ENCODE data around the gene HUS1.

The HUS1 gene

GRCh38 chr7:47970761-47971160 is 8.7 kb downstream of the HUS1 start:
- no peaks in the 10 kb centered on the region for H3K9me3 ChIP-seq (ENCODE audit: control insufficient read depth, low read length)
- no peak overlapping the region for H3K4me3 ChIP-seq (ENCODE audit: low read length)
- H3K9ac ChIP-seq (ENCODE audit: low read length), result no peak overlapping the region
- H3K27me3 ChIP-seq (ENCODE audit: control insufficient read depth, insufficient read depth, low read length), result no peaks in the 10 kb centered on the region
- H3K4me1 ChIP-seq (ENCODE audit: control insufficient read depth, insufficient read depth, low read length), result no peaks in the 10 kb centered on the region
- H3K36me3 ChIP-seq (ENCODE audit: control insufficient read depth, insufficient read depth, low read length), result peaks cover 25% of the 10 kb centered on the region

DNA sequence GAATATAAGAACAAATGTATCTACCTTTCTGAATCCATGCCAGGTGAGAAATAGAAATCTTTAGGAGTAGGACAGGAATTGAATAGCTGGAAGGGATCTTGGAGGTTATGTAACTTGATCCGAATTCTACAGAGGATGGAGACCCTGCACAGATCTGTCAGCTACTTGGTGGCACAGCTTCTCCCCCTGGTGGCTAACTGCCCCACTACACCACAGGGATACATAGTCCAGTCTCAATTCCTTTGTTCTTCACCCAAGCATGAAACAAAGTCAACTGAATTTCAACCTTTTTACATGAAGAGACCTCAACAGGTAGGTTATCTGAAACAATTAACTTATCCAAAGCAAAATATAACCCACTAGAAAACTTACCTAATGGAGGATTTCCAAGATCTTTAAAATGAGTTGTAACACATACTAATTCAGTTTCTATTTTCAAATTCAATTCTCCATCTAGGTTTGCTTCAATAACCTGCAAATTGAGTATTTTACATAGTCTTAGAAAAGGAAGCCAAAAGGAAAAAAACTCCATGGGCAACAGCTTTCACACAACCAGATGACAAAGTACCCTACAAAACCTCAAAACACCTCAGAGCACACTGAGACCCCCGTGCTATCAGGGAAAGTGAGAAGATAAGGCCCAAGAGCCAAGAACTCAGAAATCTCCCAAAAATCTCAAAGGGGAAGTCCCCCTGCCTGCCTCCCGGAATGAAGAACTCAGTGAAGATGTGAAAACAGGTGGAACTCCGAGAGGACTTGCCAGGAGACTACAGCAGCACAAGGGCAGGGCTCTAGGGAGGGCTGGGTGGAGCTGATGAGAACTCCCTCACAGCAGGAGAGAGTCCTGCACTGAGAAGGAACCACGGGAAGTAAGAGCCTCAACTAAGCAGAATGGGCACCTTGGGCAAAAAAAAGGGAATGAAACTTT is 10.3 kb downstream of the HUS1 start:
- H3K4me1 ChIP-seq (ENCODE audit: control insufficient read depth, insufficient read depth, low read length), result no peaks in the 10 kb centered on the region
- H3K4me3 ChIP-seq (ENCODE audit: low read length), result no peak overlapping the region
- no peak overlapping the region for H3K9ac ChIP-seq (ENCODE audit: low read length)
- no peaks in the 10 kb centered on the region for H3K27me3 ChIP-seq (ENCODE audit: control insufficient read depth, insufficient read depth, low read length)
- peaks cover 21% of the 10 kb centered on the region for H3K36me3 ChIP-seq (ENCODE audit: control insufficient read depth, insufficient read depth, low read length)
- H3K9me3 ChIP-seq (ENCODE audit: control insufficient read depth, low read length), result no peaks in the 10 kb centered on the region

GRCh38 chr7:47967708-47968107 is 11.7 kb downstream of the HUS1 start:
- no peak overlapping the region for H3K9ac ChIP-seq (ENCODE audit: low read length)
- no peak overlapping the region for H3K4me3 ChIP-seq (ENCODE audit: low read length)
- no peaks in the 10 kb centered on the region for H3K4me1 ChIP-seq (ENCODE audit: control insufficient read depth, insufficient read depth, low read length)
- H3K27me3 ChIP-seq (ENCODE audit: control insufficient read depth, insufficient read depth, low read length), result no peaks in the 10 kb centered on the region
- H3K9me3 ChIP-seq (ENCODE audit: control insufficient read depth, low read length), result no peaks in the 10 kb centered on the region
- peaks cover 12% of the 10 kb centered on the region for H3K36me3 ChIP-seq (ENCODE audit: control insufficient read depth, insufficient read depth, low read length)

GRCh38 chr7:47967123-47967522 is 12.3 kb downstream of the HUS1 start:
- Histone ChIP-seq H3K4me3 (ENCODE audit: low read length) (no peak overlapping the region), H3K9ac (ENCODE audit: low read length) (no peak overlapping the region), H3K4me1 (ENCODE audit: control insufficient read depth, insufficient read depth, low read length) (no peaks in the 10 kb centered on the region), H3K9me3 (ENCODE audit: control insufficient read depth, low read length) (no peaks in the 10 kb centered on the region), H3K27me3 (ENCODE audit: control insufficient read depth, insufficient read depth, low read length) (no peaks in the 10 kb centered on the region), H3K36me3 (ENCODE audit: control insufficient read depth, insufficient read depth, low read length) (peaks cover 12% of the 10 kb centered on the region)

DNA sequence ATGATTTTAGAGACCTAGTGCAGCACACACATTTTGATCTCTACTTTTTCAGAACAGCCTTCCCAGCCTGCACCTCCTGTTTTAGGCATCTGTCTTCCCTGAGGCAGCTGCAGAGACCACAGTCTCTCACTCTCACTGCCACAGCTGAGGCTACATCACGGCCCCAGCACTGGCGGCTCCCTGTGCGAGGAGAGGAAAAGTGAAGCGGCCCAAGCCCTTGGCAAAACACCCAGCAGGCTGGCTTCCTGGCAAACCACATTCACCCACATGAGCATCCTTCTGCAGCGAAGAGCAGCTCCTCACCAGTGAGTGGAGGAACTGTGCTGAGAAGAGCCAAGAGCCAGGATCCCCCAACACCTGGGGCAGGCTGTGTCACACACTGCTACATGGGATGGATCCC is 14.0 kb downstream of the HUS1 start:
- Histone ChIP-seq H3K27me3 (ENCODE audit: control insufficient read depth, insufficient read depth, low read length) (no peaks in the 10 kb centered on the region), H3K36me3 (ENCODE audit: control insufficient read depth, insufficient read depth, low read length) (peaks cover 12% of the 10 kb centered on the region), H3K4me1 (ENCODE audit: control insufficient read depth, insufficient read depth, low read length) (no peaks in the 10 kb centered on the region), H3K4me3 (ENCODE audit: low read length) (no peak overlapping the region), H3K9ac (ENCODE audit: low read length) (no peak overlapping the region), H3K9me3 (ENCODE audit: control insufficient read depth, low read length) (no peaks in the 10 kb centered on the region)

DNA sequence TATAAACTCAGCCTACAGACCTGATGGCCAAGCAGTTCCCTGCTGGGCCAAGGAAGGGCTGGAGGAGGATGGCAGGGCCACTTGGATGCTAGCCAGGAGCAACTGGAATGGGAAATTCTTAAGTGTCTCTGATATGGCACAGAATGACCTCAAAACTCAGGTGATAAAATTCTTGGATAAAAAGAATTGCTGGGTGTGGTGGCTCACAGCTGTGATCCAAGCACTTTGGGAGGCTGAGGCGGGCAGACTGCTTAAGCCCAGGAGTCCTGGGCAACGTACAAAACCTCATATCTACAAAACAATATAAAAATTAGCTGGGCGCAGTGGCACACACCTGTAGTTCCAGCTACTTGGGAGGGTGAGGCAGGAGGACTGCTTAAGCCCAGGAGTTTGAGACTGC is 17.2 kb downstream of the HUS1 start:
- H3K4me1 ChIP-seq (ENCODE audit: control insufficient read depth, insufficient read depth, low read length), result no peaks in the 10 kb centered on the region
- no peak overlapping the region for H3K9ac ChIP-seq (ENCODE audit: low read length)
- peaks cover 11% of the 10 kb centered on the region for H3K36me3 ChIP-seq (ENCODE audit: control insufficient read depth, insufficient read depth, low read length)
- no peaks in the 10 kb centered on the region for H3K27me3 ChIP-seq (ENCODE audit: control insufficient read depth, insufficient read depth, low read length)
- H3K9me3 ChIP-seq (ENCODE audit: control insufficient read depth, low read length), result no peaks in the 10 kb centered on the region
- H3K4me3 ChIP-seq (ENCODE audit: low read length), result no peak overlapping the region

DNA sequence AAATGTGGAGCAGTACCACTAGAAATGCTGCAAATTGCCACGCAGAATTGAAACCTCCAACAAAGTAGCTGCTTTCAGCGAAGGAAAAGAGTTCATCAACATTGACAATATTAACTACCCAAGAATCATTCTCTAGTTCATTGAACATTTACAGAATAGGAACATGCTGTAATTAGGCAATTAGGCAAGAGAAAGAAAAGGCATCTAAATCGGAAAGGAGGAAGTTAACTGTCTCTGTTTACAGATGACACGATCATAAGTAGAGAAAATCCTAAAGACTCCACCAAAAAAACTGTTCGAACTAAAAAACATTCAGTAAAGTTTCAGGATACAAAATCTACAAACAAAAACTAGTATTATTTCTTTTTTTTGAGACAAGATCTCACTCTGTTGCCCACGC is 22.3 kb downstream of the HUS1 start:
- Histone ChIP-seq H3K9me3 (ENCODE audit: control insufficient read depth, low read length) (no peaks in the 10 kb centered on the region), H3K4me3 (ENCODE audit: low read length) (no peak overlapping the region), H3K36me3 (ENCODE audit: control insufficient read depth, insufficient read depth, low read length) (no peaks in the 10 kb centered on the region), H3K4me1 (ENCODE audit: control insufficient read depth, insufficient read depth, low read length) (no peaks in the 10 kb centered on the region), H3K27me3 (ENCODE audit: control insufficient read depth, insufficient read depth, low read length) (no peaks in the 10 kb centered on the region), H3K9ac (ENCODE audit: low read length) (no peak overlapping the region)

- no peaks in the 10 kb centered on the region for H3K27me3 ChIP-seq (ENCODE audit: control insufficient read depth, insufficient read depth, low read length)
- H3K9me3 ChIP-seq (ENCODE audit: control insufficient read depth, low read length), result no peaks in the 10 kb centered on the region
- no peak overlapping the region for H3K9ac ChIP-seq (ENCODE audit: low read length)
- no peak overlapping the region for H3K4me3 ChIP-seq (ENCODE audit: low read length)
- no peaks in the 10 kb centered on the region for H3K36me3 ChIP-seq (ENCODE audit: control insufficient read depth, insufficient read depth, low read length)
- H3K4me1 ChIP-seq (ENCODE audit: control insufficient read depth, insufficient read depth, low read length), result no peaks in the 10 kb centered on the region
Measured at GRCh38 chr7:47956220-47956619, 23.2 kb downstream of the HUS1 start.

GRCh38 chr7:47954231-47954911 is 25.0 kb downstream of the HUS1 start:
- Histone ChIP-seq H3K9me3 (ENCODE audit: control insufficient read depth, low read length) (no peaks in the 10 kb centered on the region), H3K4me3 (ENCODE audit: low read length) (no peak overlapping the region), H3K4me1 (ENCODE audit: control insufficient read depth, insufficient read depth, low read length) (peaks cover 5% of the 10 kb centered on the region), H3K9ac (ENCODE audit: low read length) (no peak overlapping the region), H3K36me3 (ENCODE audit: control insufficient read depth, insufficient read depth, low read length) (no peaks in the 10 kb centered on the region), H3K27me3 (ENCODE audit: control insufficient read depth, insufficient read depth, low read length) (no peaks in the 10 kb centered on the region)

DNA sequence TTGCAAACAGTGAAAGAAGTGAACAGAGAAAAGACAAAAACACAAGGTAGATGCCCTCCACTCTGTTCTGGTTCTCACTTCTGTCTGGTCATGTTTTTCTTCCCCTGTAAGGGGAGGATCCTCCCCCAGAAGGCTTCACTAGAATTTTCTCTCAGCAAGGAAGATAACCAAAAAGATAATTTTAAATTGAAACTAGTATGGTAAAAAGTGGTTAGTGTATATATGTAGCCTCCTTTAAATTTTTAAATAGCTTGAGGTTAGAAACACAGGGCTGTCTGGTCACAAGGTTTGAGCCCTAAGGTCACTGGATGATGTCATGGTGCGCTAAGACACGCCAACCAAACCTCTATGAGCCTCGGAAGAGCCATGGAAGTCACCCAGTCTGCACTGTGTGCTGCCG is 25.6 kb downstream of the HUS1 start:
- no peak overlapping the region for H3K4me3 ChIP-seq (ENCODE audit: low read length)
- no peaks in the 10 kb centered on the region for H3K36me3 ChIP-seq (ENCODE audit: control insufficient read depth, insufficient read depth, low read length)
- H3K4me1 ChIP-seq (ENCODE audit: control insufficient read depth, insufficient read depth, low read length), result peaks cover 5% of the 10 kb centered on the region
- H3K9ac ChIP-seq (ENCODE audit: low read length), result no peak overlapping the region
- no peaks in the 10 kb centered on the region for H3K9me3 ChIP-seq (ENCODE audit: control insufficient read depth, low read length)
- H3K27me3 ChIP-seq (ENCODE audit: control insufficient read depth, insufficient read depth, low read length), result no peaks in the 10 kb centered on the region

DNA sequence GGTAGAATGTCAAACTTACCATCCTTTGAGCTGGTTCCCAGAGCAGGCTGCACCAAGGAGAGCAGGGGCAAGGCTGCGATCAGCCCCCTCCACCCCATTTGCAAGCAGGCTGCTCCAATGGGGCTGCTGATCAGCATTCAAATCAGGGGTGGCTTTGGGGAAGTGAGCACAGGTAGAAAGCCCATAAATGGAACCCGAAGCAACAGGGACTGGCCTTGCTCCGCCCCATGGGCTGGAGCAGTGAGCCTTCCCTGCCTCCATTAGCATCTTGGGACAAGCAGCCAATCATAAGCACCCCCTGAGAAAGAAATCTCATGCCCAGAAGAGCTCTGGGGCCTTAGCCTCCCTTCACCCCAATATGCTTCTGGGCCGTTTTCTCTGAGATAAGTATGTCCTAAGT is 27.2 kb downstream of the HUS1 start:
- no peaks in the 10 kb centered on the region for H3K36me3 ChIP-seq (ENCODE audit: control insufficient read depth, insufficient read depth, low read length)
- no peak overlapping the region for H3K4me3 ChIP-seq (ENCODE audit: low read length)
- peaks cover 5% of the 10 kb centered on the region for H3K4me1 ChIP-seq (ENCODE audit: control insufficient read depth, insufficient read depth, low read length)
- no peak overlapping the region for H3K9ac ChIP-seq (ENCODE audit: low read length)
- H3K27me3 ChIP-seq (ENCODE audit: control insufficient read depth, insufficient read depth, low read length), result no peaks in the 10 kb centered on the region
- no peaks in the 10 kb centered on the region for H3K9me3 ChIP-seq (ENCODE audit: control insufficient read depth, low read length)

- no peaks in the 10 kb centered on the region for H3K27me3 ChIP-seq (ENCODE audit: control insufficient read depth, insufficient read depth, low read length)
- no peak overlapping the region for H3K9ac ChIP-seq (ENCODE audit: low read length)
- no peaks in the 10 kb centered on the region for H3K36me3 ChIP-seq (ENCODE audit: control insufficient read depth, insufficient read depth, low read length)
- H3K9me3 ChIP-seq (ENCODE audit: control insufficient read depth, low read length), result no peaks in the 10 kb centered on the region
- no peak overlapping the region for H3K4me3 ChIP-seq (ENCODE audit: low read length)
- peaks cover 5% of the 10 kb centered on the region for H3K4me1 ChIP-seq (ENCODE audit: control insufficient read depth, insufficient read depth, low read length)
Measured at GRCh38 chr7:47951374-47951773, 28.0 kb downstream of the HUS1 start.
